Transverse colon (tissue), 4 donors: ENCODE data around the gene ARHGEF26. TPM values are rescaled to one million over a fixed set of nuclear protein-coding genes. Genes with fewer than 3 reads are reported as not detected.

Source experiments
- DNase-seq: peaks from one replicate; pipeline ENCODE4 v3.0.0-alpha.2; 2019
- H3K27ac ChIP-seq, 4 donors: fragments of 200-600 bp; sonication (generic); 2 replicates each; pipeline ENCODE4 v1.5.1; 2016 to 2018; ENCODE audit warnings: inconsistent platforms in 4 of 4
- H3K27me3 ChIP-seq: fragments of 200-600 bp; sonication (generic); 2 replicates; pipeline ENCODE4 v1.5.1; 2017; ENCODE audit warnings: inconsistent platforms
- H3K36me3 ChIP-seq, 4 donors: fragments of 200-600 bp; sonication (generic); 2 replicates each; pipeline ENCODE4 v1.5.1; 2017 to 2019; ENCODE audit warnings: inconsistent platforms in 4 of 4
- H3K4me1 ChIP-seq, 4 donors: fragments of 200-600 bp; sonication (generic); 2 replicates each; pipeline ENCODE4 v1.5.1; 2017 to 2020; ENCODE audit warnings: inconsistent platforms in 4 of 4
- H3K4me3 ChIP-seq, 4 donors: fragments of 200-600 bp; sonication (generic); 1 replicate in 1 of 4; 2 replicates in 3 of 4; pipeline versions ENCODE4 v1.5.1 to v1.6.1; 2017 to 2019; ENCODE audit warnings: inconsistent platforms in 4 of 4
- H3K9me3 ChIP-seq, 2 donors: fragments of 200-600 bp; sonication (generic); 2 replicates each; pipeline ENCODE4 v1.5.1; 2017 to 2019; ENCODE audit warnings: inconsistent platforms in 2 of 2
- CTCF ChIP-seq, 5 experiments: fragments of 200-600 bp in 3 of 5; fragments of 450-650 bp in 2 of 5; sonication (generic) in 3 of 5; IDR thresholded peaks; 1 replicate in 2 of 5; 2 replicates in 3 of 5; pipeline ENCODE4 v1.5.1; 2016 to 2017; ENCODE audit warnings: antibody characterized with exemption in 5 of 5, inconsistent platforms in 3 of 5, mild to moderate bottlenecking in 2 of 5, moderate library complexity in 1 of 5
- EP300 ChIP-seq: sonication (generic); formaldehyde crosslinking; IDR thresholded peaks from one replicate; pipeline ENCODE4 v1.6.1; 2017; ENCODE audit warnings: antibody characterized with exemption, low read depth
- POLR2A ChIP-seq: fragments of 450-650 bp; IDR thresholded peaks from one replicate; pipeline ENCODE4 v1.6.1; 2016; ENCODE audit warnings: antibody characterized with exemption, mild to moderate bottlenecking, moderate library complexity
- POLR2AphosphoS5 ChIP-seq, 3 donors: sonication (generic); formaldehyde crosslinking; IDR thresholded peaks; one replicate each; pipeline ENCODE4 v1.6.1; 2016; ENCODE audit warnings: antibody characterized with exemption in 3 of 3
- WGBS, 2 donors: methylation state at CpG; one replicate each; pipeline ENCODE4 v1.1.5; 2018; ENCODE audit warnings: low coverage in 1 of 2; 5-methylcytosine and 5-hydroxymethylcytosine counted together
- in situ Hi-C, 4 donors: fragments of 200-750 bp; cut with MboI; loops; one replicate each; pipeline versions ENCODE4 v1.15.0 to v1.15.1; 2017; ENCODE audit warnings: low sequenced_read_pairs in 3 of 4, low pct_ligation_motif_present in 1 of 4, low pct_unique_long_range_greater_than_20kb in 1 of 4
- intact Hi-C: fragments of 100-400 bp; cut with DNase I; formaldehyde crosslinking; loops from one replicate; pipeline ENCODE4 v1.15.1; 2023; ENCODE audit warnings: low total_unique reads
- total RNA-seq, 4 donors: library from RNA; depleted of rRNA; stranded (reverse); fragments of >200 nt; gene quantifications; one replicate each; pipeline ENCODE4 v1.1.0, GENCODE V29; 2016

ARHGEF26 gene
- total RNA-seq, 4 donors from 2014 or later: 8.6 to 15.0 (median 13.2) TPM

- Histone ChIP-seq H3K4me1 (peaks cover 0 to 3% (median 0%) of the 10 kb centered on the region in 4 donors), H3K36me3 (no peaks in the 10 kb centered on the region), H3K4me3 (no peak overlapping the region), H3K9me3 (no peaks in the 10 kb centered on the region), H3K27ac (no peak overlapping the region), H3K27me3 (no peaks in the 10 kb centered on the region)
- DNase-seq: no peak
- intact Hi-C loops: loop anchor here (5.0 to 10.0 kb wide), 2 partner anchors 149 to 247 kb away; no protein-coding TSS in a partner anchor
- in situ Hi-C loops: loop anchor here (5.0 to 10.0 kb wide), 2 partner anchors 154 to 157 kb away; no protein-coding TSS in a partner anchor
- 94 to 100% methylated on average over 3 of the region's 3 CpGs for WGBS, 2 donors
- no peak for TF ChIP-seq EP300
Measured at GRCh38 chr3:154251610-154252009, 130.4 kb downstream of the ARHGEF26 start.

DNA sequence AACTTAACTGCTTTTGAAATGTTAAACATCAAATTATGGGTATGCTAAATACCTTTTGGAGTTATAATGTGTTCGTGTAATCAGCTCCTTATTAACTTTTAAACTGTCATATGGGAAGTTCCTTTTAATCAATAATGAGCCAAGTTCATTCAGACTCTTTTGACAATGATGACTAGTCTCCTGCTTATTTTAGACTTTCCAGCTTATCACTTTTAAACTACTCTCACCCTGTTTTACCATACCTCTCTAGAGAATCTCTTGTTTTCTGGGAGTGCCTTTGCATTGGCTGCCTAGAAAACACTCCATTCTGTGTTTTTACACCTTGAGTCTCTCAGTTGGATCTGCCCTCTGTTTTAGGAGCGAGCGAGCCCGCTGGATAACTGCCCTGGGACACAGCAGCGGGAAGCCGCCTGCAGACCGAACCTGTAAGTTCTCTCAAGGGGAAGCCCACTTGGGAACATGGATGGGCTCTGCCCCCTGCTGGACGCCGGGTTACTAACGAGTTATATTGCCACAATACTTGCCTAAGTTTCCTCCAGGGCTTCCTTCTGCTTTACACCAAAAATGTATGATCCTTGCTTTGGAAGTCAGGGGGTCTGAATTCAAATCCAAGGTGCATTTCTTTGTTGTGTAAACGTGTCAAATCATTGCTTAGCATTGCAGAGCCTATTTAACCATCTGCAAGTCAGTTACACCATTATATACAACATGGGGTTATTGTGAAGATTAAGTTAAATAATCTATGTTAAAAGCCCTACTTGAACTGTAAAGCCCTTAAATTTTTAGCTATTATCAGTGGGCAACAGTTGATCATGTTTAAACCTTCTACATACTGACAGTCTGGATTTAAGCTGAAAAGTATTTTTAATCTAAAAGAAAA lies 131.8 kb downstream of the ARHGEF26 start:
- no peaks in the 10 kb centered on the region for H3K27me3 ChIP-seq
- TF ChIP-seq CTCF (IDR thresholded peaks at IDR 0.05): peak; percentile 83 to 92 (median 89)
- no peak for TF ChIP-seq EP300
- no peak for TF ChIP-seq POLR2A
- TF ChIP-seq POLR2AphosphoS5 (IDR thresholded peaks at IDR 0.05): peak in 1 of 3 donors; percentile 35
- peaks cover 0 to 3% (median 0%) of the 10 kb centered on the region in 4 donors for H3K4me1 ChIP-seq
- intact Hi-C loops: loop anchor here (5.0 to 10.0 kb wide), 2 partner anchors 151 to 248 kb away; no protein-coding TSS in a partner anchor
- 10 to 44% methylated on average over 1 to 11 of the region's 11 CpGs for WGBS, 2 donors
- peak; percentile 89 for DNase-seq
- H3K9me3 ChIP-seq: no peaks in the 10 kb centered on the region
- H3K27ac ChIP-seq: no peak overlapping the region
- no peak overlapping the region for H3K4me3 ChIP-seq
- H3K36me3 ChIP-seq: peaks cover 0 to 4% (median 0%) of the 10 kb centered on the region in 4 donors
- in situ Hi-C loops: loop anchor here (5.0 to 10.0 kb wide), 2 partner anchors 156 to 158 kb away; no protein-coding TSS in a partner anchor

DNA sequence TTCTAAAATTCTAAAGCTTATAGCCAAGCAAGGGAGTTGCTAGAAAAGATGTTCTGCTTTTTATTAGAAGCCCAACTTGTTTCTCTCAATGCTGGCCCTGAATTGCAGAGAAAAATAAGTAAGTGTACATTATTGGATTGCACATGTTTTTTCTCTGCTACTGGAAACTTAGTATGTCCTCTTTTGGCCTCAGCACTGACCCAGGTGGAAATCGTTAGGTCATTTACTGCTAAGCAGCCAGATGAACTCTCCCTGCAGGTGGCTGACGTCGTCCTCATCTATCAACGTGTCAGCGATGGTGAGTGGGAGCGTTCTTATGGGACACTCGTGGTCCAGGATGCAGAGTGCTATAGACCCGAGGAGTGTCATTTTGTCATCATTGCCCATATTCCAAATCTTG lies 133.3 kb downstream of the ARHGEF26 start:
- 80% methylated on average over 8 of the region's 8 CpGs; no CpG with 5 or more reads in 1 of the 2 donors for WGBS, 2 donors
- Histone ChIP-seq H3K4me3 (no peak overlapping the region), H3K27ac (no peak overlapping the region), H3K36me3 (peaks cover 0 to 19% (median 0%) of the 10 kb centered on the region in 4 donors), H3K9me3 (no peaks in the 10 kb centered on the region), H3K4me1 (peaks cover 0 to 3% (median 0%) of the 10 kb centered on the region in 4 donors), H3K27me3 (no peaks in the 10 kb centered on the region)
- in situ Hi-C loops: loop anchor here (5.0 to 10.0 kb wide), 2 partner anchors 157 to 160 kb away; no protein-coding TSS in a partner anchor
- intact Hi-C loops: loop anchor here (5.0 to 10.0 kb wide), 2 partner anchors 152 to 250 kb away; no protein-coding TSS in a partner anchor
- DNase-seq: no peak
- TF ChIP-seq CTCF (IDR thresholded peaks at IDR 0.05) (no peak), POLR2A (no peak), POLR2AphosphoS5 (IDR thresholded peaks at IDR 0.05) (no peak), EP300 (no peak)

GRCh38 chr3:154273381-154273780 lies 152.2 kb downstream of the ARHGEF26 start:
- intact Hi-C loops: no loop called here

More at GRCh38 chr3:154273381-154273780, 152.2 kb downstream of the ARHGEF26 start:
- in situ Hi-C loops: no loop called here
- no peaks in the 10 kb centered on the region for H3K27me3 ChIP-seq
- TF ChIP-seq EP300: no peak
- no peak for TF ChIP-seq POLR2AphosphoS5 (IDR thresholded peaks at IDR 0.05)
- TF ChIP-seq CTCF (IDR thresholded peaks at IDR 0.05): no peak
- no peak for TF ChIP-seq POLR2A
- H3K4me1 ChIP-seq: no peaks in the 10 kb centered on the region
- no peaks in the 10 kb centered on the region for H3K9me3 ChIP-seq
- H3K27ac ChIP-seq: no peak overlapping the region
- WGBS, 2 donors: 61 to 72% methylated on average over 2 of the region's 2 CpGs
- no peak for DNase-seq
- no peak overlapping the region for H3K4me3 ChIP-seq
- H3K36me3 ChIP-seq: peaks cover 0 to 54% (median 16%) of the 10 kb centered on the region in 4 donors
